ENCODE measurements around the gene CATSPER1.
"Not testable (repeated sequence)": the region's sequence is repeated elsewhere in the genome, so short reads cannot be mapped to it uniquely, and the experiment has no call there.

The CATSPER1 gene

GRCh38 chr11:66020618-66021357 lies 5.5 kb downstream of the CATSPER1 start:
- DNase-seq (ENCODE audit: low read depth): peak; percentile 45

- DNase-seq (ENCODE audit: low read depth): no peak
Observed at GRCh38 chr11:66020212-66020611, 6.1 kb downstream of the CATSPER1 start.

- DNase-seq (ENCODE audit: low read depth): no peak
Observed at GRCh38 chr11:66017321-66017720, 9.0 kb downstream of the CATSPER1 start.

DNA sequence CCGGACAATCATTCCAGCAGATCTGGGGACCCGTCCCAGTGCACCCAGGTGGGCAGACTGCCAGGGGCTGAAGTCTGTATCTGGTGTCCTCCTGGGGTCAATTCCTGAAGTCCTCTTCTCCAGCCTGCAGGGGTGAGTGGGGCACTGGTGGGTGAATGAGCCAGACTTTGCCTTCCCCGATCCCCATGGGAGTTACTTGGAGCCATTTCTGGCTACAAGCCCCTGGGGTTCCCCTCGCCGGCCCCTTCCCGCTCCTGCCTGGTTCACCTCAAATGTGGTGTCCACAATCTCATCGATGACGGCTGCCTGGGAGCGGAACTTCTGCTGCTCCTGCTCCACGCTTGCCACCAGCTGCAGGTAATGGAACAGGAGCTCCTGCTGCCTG lies 9.5 kb downstream of the CATSPER1 start:
- DNase-seq (ENCODE audit: low read depth): no peak

- no peak for DNase-seq (ENCODE audit: low read depth)
Observed at GRCh38 chr11:66015936-66016792, 10.1 kb downstream of the CATSPER1 start.

GRCh38 chr11:66015454-66015881 lies 10.8 kb downstream of the CATSPER1 start:
- no peak for DNase-seq (ENCODE audit: low read depth)

DNA sequence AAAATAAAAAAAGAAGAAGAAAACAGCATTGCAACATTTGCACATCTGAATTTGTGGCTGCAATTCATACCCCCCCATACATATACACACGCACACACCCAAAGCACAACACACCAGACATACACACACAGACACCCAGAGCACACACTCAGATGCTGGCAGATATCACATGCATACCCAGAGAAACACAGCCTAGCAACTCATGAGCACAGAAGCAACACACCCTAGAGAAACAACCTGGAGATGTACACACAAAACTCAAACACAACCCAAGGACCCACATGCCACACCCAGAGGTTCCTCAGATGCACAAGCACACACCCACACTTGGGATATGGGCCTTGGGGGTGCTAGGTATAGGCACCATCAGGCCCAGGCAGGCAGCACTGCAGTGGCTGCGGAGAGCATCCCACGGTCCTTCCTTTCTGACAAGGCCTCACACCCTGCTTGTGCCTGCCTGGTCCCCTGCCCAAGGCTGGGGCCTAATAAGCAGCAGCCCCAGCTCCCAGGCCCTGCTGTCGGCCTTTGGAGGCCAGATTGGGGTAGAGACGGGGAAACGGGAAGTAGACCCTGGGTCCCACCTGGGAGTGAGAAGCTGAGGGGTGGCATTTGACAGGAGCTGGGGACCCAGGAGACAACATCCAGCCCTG lies 11.3 kb downstream of the CATSPER1 start:
- DNase-seq (ENCODE audit: low read depth): no peak

DNA sequence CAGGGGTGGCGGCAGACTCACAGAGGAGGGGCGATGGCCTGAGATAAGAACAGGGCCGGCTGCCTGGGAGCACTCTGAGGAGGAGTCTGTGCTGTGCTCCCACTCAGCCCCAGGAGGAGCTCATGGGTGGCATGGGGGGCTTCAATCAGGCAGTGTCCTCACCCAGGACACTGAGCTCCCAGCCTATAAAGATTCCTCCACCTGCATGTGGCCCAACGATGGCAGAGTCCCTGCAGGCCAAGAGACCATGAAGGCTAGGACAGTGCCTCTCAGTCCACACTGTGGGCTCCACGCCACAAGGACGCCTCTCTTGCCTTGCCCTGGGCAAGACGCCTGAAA lies 12.5 kb downstream of the CATSPER1 start:
- no peak for DNase-seq (ENCODE audit: low read depth)

GRCh38 chr11:66012946-66013761 lies 13.1 kb downstream of the CATSPER1 start:
- no peak for DNase-seq (ENCODE audit: low read depth)

- DNase-seq (ENCODE audit: low read depth): no peak
Observed at GRCh38 chr11:66012371-66012945, 13.8 kb downstream of the CATSPER1 start.

GRCh38 chr11:66011785-66012303 lies 14.4 kb downstream of the CATSPER1 start, which contains the start of gene CST6:
TSS of gene CST6 (plus strand) at chr11:66012008. CDS start at chr11:66012045, 37 bp downstream.
- DNase-seq (ENCODE audit: low read depth): no peak

GRCh38 chr11:66011239-66011784 lies 15.0 kb downstream of the CATSPER1 start:
- peak; percentile 73 for DNase-seq (ENCODE audit: low read depth)

- DNase-seq (ENCODE audit: low read depth): not testable (repeated sequence)
Observed at GRCh38 chr11:66010036-66010435, 16.2 kb downstream of the CATSPER1 start.

GRCh38 chr11:66008468-66009101 lies 17.7 kb downstream of the CATSPER1 start:
- DNase-seq (ENCODE audit: low read depth): no peak

DNA sequence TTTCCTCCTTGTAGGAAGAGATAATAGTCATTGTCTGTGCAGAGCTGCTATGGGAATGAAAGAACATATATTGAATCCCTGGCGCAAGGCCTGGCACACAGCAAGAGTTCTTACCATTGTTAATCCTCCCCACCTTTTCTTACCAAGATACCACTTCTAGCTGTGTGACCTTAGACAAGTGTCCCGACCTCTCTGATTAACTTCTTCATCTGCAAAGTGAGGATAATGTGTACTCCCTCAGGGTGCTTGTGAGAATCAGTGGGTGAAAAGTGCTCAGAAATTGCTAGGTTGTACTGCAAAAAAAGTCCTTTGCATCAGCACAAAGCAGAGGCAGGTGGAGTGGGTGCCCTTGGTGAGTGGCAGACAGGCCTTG lies 18.2 kb downstream of the CATSPER1 start:
- no peak for DNase-seq (ENCODE audit: low read depth)

GRCh38 chr11:66007201-66007634 lies 19.1 kb downstream of the CATSPER1 start:
- peak; percentile 78 for DNase-seq (ENCODE audit: low read depth)

GRCh38 chr11:66006891-66007176 lies 19.4 kb downstream of the CATSPER1 start:
- DNase-seq (ENCODE audit: low read depth): no peak

DNA sequence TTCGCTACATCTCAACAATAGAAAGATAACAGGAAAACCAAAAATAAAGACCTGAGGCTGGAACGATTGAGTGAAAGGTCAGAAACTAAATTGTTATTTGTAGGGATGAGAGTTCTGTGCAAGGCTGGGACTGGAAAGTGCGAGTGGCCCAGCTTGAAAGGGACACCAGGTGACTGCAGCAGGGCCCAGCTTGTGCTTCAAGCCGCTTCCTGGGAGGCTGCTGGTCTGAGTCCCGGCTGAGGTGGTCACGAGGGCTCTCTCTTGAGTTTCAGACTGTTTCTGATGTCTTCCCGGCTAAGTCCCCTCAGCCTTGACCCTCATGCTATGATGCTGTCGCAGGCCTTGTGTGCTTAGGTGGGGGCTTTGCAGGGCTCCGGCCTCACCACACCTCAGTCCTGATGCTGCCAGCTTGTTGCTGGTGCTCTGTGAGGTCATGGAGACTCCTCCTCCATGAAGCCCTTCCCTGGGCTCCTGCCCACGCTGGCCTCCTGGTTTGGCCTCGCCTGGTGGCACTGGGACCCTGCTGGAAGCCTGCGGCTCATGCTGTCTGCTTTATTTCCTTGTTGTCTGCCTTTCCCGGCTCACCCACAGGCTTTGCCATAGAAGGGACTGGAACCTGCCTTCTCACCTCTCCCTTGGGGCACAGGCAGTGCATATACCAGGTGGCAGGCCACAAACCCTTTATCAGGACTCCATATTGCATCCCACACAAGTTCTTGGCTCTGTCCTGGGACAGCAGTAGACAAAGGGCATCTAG lies 20.0 kb downstream of the CATSPER1 start:
- DNase-seq (ENCODE audit: low read depth): no peak

GRCh38 chr11:66004186-66004585 lies 22.1 kb downstream of the CATSPER1 start:
- no peak for DNase-seq (ENCODE audit: low read depth)

DNA sequence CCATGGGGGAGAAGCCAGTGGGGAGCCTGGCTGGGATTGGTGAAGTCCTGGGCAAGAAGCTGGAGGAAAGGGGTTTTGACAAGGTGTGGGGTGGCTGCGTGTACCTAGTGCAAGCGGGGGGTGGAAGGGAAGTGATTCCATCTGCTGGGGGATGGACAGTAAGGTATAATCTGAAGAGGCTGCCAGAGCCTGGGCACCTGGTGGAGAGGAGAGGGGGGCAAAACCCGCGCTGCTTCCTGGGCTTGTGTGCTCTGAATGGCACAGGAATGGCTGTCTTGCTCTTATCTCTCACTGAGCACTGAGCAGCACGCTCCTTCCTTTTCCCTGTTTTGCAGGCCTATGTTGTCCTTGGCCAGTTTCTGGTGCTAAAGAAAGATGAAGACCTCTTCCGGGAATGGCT lies 23.0 kb downstream of the CATSPER1 start:
- no peak for DNase-seq (ENCODE audit: low read depth)
